HG03139 (cell line): ENCODE measurements around the gene SAMD10.
"Not testable (repeated sequence)": the region's sequence is repeated elsewhere in the genome, so short reads cannot be mapped to it uniquely, and the experiment has no call there.

Source experiments
- ATAC-seq: cut with Tn5 transposase; IDR thresholded peaks from one replicate; pipeline ENCODE4 v1.9.1; 2021; ENCODE audit not compliant: unreplicated experiment

Gene SAMD10

DNA sequence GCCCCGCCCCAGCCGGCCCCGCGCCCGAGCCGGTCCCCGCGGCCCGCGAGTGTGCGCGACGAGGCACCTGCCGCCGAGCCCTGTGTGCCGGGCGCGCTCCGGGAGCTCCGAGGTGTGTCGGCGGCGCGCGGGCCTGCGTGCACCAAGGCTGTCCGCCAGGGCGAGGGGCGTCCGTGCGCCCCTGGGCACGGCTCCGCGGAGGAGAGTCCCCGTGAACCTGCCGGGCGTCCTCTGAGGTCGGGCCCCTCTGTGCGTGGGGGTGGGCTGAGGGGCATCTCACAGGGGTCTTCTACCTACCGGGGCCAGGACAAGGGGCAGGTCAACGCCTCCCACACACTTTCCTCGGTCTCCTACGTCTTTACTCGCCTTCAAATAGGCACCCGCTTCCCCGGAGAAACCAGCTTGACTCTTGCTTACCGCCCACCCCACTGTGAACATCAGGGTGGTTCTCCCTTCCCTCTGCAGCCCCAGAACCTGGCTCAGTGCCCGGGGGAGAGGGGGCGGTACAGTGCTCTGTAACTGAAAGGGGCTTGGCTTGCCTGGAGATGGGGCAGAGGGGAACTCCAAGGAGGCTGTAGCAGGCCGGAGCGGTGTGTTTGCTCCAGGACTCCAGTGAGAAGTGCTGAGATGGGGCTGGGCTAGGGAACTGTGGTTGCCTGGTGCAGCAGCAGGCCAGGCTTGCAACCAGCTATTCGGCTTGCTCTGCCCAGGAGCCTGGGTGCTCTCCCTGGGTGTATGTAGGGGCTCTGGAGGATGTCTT is at the start of gene SAMD10:
TSS of gene SAMD10 (minus strand) at position 86 of the 760 bp plus-strand sequence. CDS start 175 bp downstream, outside the sequence.
- no peak for ATAC-seq

DNA sequence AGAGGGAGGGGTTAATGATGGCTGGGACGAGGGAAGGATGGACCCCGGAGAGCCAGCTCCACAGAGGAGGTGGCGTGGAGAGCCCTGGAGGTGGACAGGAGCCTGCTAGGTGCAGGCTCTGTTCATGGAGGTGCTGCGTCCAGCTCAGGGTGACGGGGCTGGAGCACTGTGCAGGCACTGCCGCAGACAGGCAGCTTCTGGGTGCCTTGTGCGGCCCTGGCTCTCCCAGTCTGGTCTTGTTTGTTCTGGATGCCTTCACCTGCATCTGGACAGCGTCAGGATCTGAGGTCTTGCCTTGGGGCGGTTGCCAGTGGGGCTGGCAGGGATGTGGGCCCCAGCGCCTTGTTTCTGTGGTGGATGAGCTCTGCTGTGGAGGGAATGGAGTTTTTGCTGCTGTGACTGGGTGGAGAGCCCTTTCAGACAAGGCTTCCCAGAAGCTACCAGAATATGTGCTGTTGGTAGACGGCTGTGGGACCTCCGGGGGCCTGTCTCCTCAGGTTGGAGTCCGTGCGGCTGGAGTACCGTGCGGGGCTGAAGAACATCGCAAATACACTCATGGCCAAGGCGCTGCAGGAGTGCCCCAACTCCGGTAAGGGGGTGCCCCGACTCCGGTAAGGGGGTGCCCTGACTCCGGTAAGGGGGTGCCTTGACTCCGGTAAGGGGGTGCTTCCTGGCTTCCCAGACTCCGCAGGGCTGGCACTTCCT is 48.7 kb upstream of the SAMD10 start:
- no peak for ATAC-seq

DNA sequence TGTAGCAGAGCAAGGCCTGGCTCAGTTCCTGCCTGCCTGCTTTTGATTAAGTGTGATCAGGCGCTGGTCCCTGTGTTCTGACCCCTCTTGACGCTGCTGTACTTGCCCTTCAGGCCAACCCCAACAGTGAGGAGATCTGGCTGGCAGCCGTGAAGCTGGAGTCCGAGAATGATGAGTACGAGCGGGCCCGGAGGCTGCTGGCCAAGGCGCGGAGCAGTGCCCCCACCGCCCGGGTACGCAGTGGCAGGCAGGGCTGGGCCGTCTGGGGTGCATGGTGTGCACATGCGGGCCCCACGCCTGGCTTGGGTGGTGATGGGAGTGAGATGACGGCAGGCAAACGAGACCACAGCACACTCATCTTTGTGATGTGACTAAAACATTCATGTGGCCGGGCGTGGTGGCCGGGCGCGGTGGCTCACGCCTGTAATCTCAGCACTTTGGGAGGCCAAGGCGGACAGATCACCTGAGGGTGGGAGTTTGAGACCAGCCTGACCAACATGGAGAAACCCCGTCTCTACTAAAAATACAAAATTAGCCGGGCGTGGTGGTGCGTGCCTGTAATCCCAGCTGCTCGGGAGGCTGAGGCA is 46.5 kb upstream of the SAMD10 start:
- no peak for ATAC-seq

DNA sequence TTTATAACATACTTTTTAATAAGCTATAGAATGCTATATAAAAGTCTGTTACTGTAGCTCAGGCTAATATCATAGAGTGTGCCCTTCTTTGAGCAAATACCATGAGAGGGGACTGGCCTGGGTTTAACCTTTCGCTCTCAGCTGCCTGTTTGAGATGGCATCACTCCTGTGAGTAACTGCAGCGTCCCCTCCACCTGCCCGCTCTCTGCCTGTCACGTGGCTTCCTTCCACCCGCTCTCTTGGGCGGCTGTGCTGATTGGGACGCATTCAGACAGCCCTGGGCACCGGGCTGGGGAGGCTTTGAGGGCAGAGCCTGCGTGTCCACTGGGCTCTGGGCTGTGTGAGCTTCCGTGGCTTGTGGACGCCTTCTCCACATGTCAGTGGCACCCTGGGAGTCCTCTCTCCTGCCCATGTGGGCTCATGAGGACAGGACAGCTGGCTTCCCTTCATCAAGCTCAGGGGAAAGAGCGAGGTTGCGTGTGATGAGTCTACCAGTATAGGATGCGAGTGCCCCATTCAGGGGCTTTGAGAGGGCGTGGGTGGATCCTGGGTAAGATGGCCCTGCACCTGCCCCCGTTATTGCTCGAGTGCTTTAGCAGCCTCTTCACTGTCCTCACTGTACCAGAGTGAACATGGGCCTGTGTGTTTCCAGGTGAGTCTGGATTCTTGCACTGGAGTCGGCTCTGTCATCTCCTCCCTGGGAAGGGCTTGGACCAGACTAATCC is 45.8 kb upstream of the SAMD10 start:
- ATAC-seq, result no peak

DNA sequence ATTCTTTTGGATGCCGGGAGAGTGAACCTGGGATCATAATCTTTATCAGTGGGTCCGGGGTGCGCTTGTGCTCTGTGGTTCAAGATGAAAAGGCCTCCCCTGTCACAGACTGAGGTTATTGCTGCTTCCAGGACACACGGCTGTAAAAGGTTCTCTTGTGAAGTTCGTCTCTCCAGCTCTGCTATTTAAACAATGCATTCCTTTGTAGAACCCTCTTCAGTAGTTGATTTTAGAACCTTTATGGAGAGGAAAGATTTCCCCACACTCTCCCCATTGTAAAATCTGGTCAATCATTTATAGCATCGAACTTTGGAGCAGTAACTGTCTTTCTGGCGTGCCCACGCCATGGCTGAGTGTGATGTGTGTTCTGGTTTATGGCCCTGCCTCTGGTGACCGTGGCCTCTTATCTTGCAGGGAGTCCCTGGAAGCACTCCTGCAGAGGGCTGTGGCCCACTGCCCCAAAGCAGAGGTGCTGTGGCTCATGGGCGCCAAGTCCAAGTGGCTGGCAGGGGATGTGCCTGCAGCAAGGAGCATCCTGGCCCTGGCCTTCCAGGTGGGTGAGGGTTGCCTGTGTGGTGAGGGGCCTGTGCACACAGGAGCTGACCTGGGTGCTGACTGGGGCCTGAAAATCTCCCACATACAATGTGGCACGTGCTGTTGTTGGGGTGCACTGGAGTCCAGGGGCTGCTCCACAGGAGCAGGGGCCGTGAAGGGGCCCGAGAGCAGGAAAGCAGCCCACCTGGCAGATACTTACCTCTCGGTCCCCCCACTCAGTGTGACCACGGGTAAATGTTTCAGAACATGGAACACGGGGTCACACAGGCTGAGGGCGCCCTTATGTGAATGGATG is 44.9 kb upstream of the SAMD10 start:
- no peak for ATAC-seq

- no peak for ATAC-seq
These were observed 44.1 kb upstream of the SAMD10 start for GRCh38 chr20:64023361-64024140.

DNA sequence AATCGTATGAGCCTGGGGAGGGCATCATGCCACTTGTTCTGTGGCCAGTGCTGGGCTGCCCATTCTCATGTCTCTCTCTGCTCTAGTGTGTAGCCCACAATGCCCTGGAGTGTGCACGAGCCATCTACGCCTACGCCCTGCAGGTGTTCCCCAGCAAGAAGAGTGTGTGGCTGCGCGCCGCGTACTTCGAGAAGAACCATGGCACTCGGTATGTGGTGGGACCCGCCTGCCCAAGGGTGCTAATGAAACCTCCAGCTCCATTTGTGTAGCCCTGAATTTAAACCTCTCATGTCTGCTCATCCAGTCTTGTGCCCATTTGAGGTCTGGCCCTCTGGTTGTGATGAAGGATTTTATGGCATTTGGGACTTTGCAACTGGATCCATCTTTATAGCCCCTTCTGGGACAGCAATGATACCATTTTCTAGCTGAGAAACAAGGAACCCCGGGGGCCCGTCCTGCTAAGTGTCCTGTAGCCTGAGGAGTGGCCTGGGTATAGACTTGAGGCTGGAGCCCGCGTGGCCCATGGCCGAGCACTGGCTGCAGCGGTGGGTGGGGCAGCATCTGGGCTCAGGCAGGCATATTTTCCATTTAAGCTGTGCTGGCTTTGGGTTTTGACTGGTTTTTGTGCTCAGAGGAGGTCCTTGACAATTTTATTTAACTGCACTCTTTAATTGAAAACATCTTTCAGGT is 43.4 kb upstream of the SAMD10 start:
- ATAC-seq, result no peak

DNA sequence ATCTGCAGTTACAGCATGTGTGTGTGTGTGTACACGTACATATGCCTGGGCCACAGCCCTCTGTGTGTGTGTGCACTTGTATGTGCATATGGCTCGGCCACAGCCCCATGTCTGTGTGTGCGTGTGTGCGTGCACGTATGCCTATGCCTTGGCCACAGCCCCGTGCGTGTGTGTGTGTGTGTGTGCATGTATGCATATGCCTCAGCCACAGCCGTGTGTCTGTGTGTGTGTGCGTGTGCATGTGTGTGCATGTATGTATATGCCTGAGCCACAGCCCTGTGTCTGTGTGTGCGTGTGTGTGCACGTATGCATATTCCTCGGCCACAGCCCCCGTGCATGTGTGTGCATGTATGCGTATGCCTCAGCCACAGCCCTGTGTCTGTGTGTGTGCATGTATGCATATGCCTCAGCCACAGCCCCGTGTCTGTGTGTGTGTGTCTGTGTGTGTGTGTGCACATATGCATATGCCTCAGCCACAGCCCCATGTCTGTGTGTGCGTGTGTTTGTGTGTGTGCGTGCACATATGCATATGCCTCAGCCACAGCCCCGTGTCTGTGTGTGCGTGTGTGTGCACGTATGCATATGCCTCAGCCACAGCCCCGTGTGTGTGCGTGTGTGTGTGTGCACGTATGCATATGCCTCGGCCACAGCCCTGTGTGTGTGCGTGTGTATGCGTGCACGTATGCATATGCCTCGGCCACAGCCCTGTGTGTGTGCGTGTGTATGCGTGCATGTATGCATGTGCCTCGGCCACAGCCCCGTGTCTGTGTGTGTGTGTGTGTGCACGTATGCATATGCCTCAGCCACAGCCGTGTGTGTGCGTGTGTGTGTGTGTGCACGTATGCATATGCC is 41.9 kb upstream of the SAMD10 start:
- no peak for ATAC-seq

DNA sequence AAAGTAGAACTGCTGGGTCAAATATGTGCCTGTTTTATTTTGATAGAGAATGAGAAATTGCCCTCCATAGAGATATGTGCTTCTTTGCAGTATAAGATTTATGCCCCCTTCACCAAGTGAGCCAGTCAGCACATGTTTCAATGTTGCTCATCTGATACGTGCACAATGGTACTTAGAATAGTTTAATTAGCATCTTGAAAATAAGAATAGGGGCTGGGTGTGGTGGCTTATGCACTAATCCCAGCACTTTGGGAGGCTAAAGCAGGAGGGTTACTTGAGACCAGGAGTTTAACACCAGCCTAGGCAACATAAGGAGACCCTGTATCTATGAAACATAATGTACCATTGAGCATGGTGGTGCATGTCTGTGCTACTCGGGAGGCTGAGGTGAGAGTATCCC is 36.2 kb upstream of the SAMD10 start:
- ATAC-seq, result no peak

GRCh38 chr20:64012385-64013154 is 33.1 kb upstream of the SAMD10 start:
- not testable (repeated sequence) for ATAC-seq

GRCh38 chr20:64011366-64011779 is 31.9 kb upstream of the SAMD10 start:
- no peak for ATAC-seq

DNA sequence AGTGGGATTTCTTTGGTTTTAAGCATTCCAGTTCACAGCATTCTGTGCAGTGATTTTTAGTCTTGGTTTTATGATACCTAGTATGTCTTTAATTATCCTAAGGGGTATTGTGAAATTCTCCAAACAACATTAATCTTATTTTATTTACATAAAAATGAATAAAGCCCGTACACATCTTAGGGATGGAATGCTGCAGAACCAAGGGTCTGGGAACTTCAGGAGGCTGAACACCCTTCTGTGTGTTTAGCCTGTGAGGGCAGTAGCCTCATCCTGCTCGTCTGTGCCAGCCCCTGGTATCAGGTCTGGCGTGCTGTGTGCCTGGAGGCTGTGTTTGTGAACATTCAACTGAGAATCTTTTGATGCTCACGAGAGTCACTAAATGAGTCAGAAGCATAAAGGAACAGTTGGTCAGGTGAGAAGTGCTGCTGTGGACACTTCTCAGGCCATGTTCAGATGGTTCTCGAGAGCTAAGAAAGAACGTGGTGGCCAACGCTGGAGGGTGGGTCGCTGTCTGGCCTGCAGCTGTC is 31.3 kb upstream of the SAMD10 start:
- ATAC-seq, result no peak

DNA sequence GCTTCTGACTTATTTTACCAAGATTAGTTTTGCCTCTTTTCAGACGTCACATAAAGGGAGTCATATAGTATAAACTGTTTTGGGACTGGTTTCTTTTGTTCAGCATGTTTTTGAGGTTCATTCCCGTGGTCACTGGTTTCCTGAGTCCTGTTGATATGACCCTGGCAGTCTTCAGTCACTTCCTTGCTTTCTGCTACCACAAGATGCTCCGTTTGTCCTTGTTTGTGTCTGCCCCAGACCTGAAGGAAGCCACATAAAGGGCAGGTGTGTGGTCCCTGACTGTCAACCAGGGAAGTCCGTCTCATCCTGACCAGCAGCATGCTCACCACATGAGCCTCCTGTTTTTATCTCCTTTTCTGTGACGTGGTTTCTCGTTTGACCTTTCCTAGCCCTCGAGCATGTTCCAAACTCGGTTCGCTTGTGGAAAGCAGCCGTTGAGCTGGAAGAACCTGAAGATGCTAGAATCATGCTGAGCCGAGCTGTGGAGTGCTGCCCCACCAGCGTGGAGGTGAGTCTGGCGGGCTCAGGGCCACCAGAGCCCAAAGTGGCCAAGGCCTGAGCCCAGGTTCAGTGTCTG is 30.5 kb upstream of the SAMD10 start:
- no peak for ATAC-seq

GRCh38 chr20:64006902-64007301 is 27.5 kb upstream of the SAMD10 start:
- ATAC-seq, result no peak

DNA sequence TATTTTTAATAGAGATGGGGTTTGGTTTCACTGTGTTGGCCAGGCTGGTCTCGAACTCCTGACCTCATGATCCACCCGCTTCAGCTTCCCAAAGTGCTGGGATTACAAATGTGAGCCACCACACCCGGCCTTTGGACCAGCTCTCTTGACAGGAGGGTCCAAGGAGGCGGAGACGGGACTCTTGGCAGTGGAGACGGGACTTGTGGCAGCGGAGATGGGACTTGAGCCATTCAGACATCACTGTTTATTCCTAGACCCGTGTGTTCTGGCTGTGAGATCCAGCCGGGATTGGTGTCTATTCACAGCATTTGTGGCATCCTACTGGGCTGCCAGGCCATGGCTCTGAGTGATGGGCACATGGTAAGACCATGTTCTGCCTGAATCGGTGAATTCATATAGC is 27.0 kb upstream of the SAMD10 start:
- ATAC-seq, result no peak

DNA sequence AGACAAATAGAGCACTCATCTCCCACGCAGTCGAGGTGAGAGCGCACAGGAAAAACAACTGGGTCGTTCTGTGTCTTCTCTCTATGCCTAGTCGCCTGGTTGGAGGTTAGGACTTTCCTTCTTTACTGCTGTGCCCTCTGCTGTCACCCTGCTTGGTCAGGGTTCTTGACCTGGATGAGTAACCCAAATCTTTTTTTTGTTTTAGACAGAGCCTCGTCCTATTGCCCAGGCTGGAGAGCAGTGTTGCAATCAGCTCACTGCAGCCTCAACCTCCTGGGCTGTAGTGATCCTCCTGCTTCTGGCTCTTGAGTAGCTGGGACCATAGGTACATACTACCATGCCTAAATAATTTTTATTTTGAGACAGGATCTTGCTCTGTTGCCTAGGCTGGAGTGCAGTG is 26.0 kb upstream of the SAMD10 start:
- no peak for ATAC-seq
